ENCODE results near the gene CSGALNACT2. TPM values are rescaled to one million over a fixed set of nuclear protein-coding genes. Genes with fewer than 3 reads are reported as not detected.
"Not testable (repeated sequence)": the region's sequence is repeated elsewhere in the genome, so short reads cannot be mapped to it uniquely, and the experiment has no call there.

CSGALNACT2 gene
- total and polyA plus RNA-seq, 10 of the 15 experiments (the other 5 are each of a cell fraction or from before 2014, with no cell fraction given): 2.5 to 12.6 (median 8.7) TPM

DNA sequence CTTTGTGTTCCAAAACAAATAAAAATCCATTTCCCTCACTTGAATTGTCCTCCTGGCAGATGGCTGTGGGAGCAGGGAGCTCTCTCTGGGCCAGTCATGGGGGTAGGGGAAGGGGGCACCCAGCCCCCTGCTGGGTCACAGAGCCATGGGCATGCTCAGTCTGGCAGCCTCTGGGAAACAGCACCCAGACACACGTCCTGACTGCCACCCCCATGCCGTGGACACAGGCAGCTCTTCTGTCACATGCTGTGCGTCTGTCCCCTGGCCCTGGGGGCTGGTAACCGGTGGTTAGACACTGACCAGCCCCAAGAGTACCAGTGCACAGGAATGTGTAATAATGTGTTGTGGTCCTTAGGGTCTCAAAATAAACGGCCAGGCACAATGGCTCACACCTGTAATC, 81.6 kb downstream of the CSGALNACT2 start (continued):
- TF ChIP-seq, protein P1, sequence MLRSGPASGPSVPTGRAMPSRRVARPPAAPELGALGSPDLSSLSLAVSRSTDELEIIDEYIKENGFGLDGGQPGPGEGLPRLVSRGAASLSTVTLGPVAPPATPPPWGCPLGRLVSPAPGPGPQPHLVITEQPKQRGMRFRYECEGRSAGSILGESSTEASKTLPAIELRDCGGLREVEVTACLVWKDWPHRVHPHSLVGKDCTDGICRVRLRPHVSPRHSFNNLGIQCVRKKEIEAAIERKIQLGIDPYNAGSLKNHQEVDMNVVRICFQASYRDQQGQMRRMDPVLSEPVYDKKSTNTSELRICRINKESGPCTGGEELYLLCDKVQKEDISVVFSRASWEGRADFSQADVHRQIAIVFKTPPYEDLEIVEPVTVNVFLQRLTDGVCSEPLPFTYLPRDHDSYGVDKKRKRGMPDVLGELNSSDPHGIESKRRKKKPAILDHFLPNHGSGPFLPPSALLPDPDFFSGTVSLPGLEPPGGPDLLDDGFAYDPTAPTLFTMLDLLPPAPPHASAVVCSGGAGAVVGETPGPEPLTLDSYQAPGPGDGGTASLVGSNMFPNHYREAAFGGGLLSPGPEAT (IDR thresholded peaks at IDR 0.05; ENCODE audit: low read depth): no peak
- TF ChIP-seq ASH2L (IDR thresholded peaks at IDR 0.05; ENCODE audit: borderline replicate concordance, low read depth): no peak

GRCh38 chr10:43220251-43220650, 82.0 kb downstream of the CSGALNACT2 start:
- H3K4me2 ChIP-seq (ENCODE audit: control insufficient read depth, insufficient read depth); H3K36me3 ChIP-seq (ENCODE audit: control insufficient read depth in 2 of 2, insufficient read depth in 2 of 2, low read length in 1 of 2); H3K27ac ChIP-seq (ENCODE audit: control insufficient read depth, insufficient read depth); H3K4me3 ChIP-seq; H4K20me1 ChIP-seq (ENCODE audit: control insufficient read depth, insufficient read depth); H3K79me2 ChIP-seq (ENCODE audit: control insufficient read depth, insufficient read depth, low read length); H3K27me3 ChIP-seq (replicated peaks in 1 of 2; ENCODE audit: control insufficient read depth in 2 of 2, insufficient read depth in 2 of 2, low read length in 1 of 2); ATAC-seq; FAIRE-seq; BruUV-seq (replicated peaks); H3K9ac ChIP-seq (ENCODE audit: control insufficient read depth, insufficient read depth, low read length); H3K9me3 ChIP-seq (replicated peaks; ENCODE audit: control insufficient read depth, insufficient read depth, low read length); intact Hi-C loops (cut with micrococcal nuclease; ENCODE audit: unreplicated experiment); H3K4me1 ChIP-seq (ENCODE audit: control insufficient read depth, insufficient read depth, low read length); DNase-seq (ENCODE audit: low read depth, low spot score); H2AFZ ChIP-seq (ENCODE audit: control insufficient read depth, low read depth, low read length): not testable (repeated sequence)
- ChIA-PET RAD21 (ENCODE audit: unreplicated experiment) (interaction anchor here (1.2 to 2.6 kb wide), 3 partner anchors 16 to 35 kb away, joined by 3 to 14 read pairs (median 5); no protein-coding TSS in a partner anchor), CTCF (interaction anchor here (1.0 to 5.9 kb wide), 5 partner anchors 11 to 129 kb away, joined by 3 to 43 read pairs (median 5); no protein-coding TSS in a partner anchor), POLR2A (interaction anchor here (0.6 to 1.2 kb wide), 2 partner anchors 36 to 82 kb away, joined by 5 to 7 read pairs; partner anchors contain the start of gene CSGALNACT2), SMC1A (ENCODE audit: uncharacterized antibody, unreplicated experiment) (interaction anchor here (1.5 to 3.3 kb wide), 2 partner anchors 10 to 35 kb away, joined by 4 to 17 read pairs; no protein-coding TSS in a partner anchor)
- 32% methylated on average over 6 of the region's 6 CpGs for WGBS (ENCODE audit: insufficient coverage, insufficient replicate concordance, low lambda C conversion rate, missing lambda C conversion rate)
- in situ Hi-C loops (cut with MboI): loop anchor here (25.0 kb wide), 1 partner anchor 142 kb away; the partner anchor contains the start of gene FXYD4
